Right lung (tissue), 5 donors: ENCODE data around the gene GDF2. TPM values are rescaled to one million over a fixed set of nuclear protein-coding genes. Genes with fewer than 3 reads are reported as not detected.

ENCODE experiments used
- DNase-seq, 2 donors: peaks; one replicate each; pipeline ENCODE4 v3.0.0-alpha.2; 2013
- polyA plus RNA-seq, 5 donors: library from polyadenylated mRNA; unstranded; fragments of 120-200 nt; gene quantifications; one replicate each; pipeline versions ENCODE4 v1.2.1 to v1.2.3, GENCODE V29; 2013; ENCODE audit warnings: inconsistent platforms in 1 of 5, low replicate concordance in 1 of 5; ENCODE audit not compliant: insufficient read length in 5 of 5, insufficient read depth in 1 of 5

Gene GDF2
- polyA plus RNA-seq, 5 donors, result 0.09 to 0.28 (median 0.18) TPM

- DNase-seq, result peak; percentile 52 to 58
These were observed 10.2 kb upstream of the GDF2 start for GRCh38 chr10:47311932-47312662.

DNA sequence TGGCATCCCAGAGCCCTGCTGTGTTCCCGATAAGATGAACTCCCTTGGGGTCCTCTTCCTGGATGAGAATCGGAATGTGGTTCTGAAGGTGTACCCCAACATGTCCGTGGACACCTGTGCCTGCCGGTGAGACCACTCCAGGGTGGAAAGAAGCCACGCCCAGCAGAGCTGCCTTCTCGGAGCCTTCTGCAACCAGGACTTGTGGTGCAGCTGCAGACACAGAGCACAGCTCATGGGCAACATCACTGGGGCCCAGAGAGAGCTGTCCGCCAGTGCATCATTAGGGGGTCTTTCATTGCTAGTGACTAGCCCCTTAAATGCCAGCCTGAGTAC lies 9.6 kb upstream of the GDF2 start:
- no peak for DNase-seq

DNA sequence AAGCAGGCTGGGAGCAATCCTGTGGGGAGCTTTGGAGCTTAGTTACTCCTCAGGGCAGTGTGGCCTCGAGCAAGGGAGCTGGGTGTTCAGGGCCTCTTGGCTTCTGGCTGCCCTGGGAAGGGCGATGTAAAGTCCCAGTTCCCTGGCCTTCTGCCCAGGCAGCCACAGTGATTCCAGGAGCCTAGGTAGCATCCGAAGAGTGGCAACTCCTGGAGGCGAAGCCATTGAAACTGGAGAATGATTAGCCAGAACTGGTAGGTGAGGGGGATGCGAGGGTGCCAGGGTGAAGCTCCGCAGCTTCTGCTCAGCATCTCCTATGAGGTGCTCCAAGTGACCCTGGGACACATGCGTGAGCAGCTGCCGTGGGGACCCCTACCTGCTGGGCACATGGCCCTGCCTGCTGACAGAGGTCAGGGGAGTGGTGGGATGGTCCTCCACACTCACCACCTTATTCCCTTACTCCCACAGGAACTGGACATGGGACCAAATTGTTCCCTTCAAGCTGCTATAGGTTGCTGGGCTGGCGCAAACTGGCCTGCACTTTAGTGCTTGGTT lies 7.8 kb upstream of the GDF2 start:
- no peak for DNase-seq

- no peak for DNase-seq
These were observed 6.8 kb upstream of the GDF2 start for GRCh38 chr10:47315421-47315820.

GRCh38 chr10:47316131-47316530 lies 6.1 kb upstream of the GDF2 start:
- DNase-seq, result no peak

DNA sequence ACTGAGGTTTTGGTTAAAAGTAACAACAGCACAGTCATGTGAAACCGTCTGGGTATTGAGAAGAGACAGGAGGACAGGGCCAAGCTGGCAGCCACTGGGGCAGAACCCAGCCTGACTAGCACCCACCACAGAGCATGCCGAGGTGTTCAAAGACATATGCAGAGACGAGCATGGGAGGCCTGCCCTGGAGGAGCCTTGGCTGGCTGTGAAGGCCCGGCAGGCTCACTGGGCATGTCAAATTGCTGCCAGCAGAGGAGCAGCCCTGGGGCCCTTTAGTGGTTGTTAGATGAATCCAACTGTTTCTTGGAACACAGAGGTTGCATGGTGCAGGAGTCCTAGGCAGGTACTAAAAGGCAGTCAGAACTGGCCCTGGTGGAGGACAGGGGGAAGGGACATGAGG lies 5.0 kb upstream of the GDF2 start:
- no peak for DNase-seq

DNA sequence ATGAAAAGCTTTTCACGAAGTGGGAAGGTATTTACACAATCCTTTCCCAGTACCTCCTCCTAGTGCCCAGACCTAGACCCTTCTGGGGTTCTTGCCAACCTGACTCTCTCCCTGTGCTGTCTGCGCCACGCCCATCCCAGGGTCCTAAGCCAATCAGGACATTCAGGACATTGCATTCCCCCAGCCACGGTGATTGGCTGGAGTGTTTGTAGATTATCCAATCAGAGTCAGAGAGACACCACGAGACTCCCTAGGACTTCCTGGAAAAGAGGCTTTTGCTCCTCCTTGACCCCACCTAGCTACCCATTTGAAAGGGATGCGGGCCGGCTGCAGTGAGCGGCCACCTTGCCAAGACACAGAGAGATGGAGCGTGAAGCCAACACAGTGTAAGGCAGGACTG lies 3.5 kb upstream of the GDF2 start:
- no peak for DNase-seq

DNA sequence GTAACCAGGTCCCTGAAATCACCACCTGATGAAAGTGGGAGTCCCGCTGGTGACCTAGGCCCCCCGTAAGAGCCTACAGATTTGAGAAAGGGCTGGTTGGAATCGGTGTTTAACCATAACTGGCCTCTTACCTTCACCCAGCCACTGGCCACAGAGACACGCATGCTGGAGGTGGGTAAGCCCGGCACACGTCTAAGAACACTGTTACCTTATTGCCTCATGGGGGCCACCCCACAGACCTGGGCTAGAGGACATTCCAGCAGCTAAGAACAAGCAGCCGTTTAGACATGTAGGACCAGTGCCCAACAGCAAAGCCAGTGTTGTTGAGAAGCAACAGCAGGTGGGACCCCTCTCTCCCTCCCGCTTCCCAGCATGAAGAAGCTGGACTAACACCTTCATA lies 2.5 kb upstream of the GDF2 start:
- no peak for DNase-seq

DNA sequence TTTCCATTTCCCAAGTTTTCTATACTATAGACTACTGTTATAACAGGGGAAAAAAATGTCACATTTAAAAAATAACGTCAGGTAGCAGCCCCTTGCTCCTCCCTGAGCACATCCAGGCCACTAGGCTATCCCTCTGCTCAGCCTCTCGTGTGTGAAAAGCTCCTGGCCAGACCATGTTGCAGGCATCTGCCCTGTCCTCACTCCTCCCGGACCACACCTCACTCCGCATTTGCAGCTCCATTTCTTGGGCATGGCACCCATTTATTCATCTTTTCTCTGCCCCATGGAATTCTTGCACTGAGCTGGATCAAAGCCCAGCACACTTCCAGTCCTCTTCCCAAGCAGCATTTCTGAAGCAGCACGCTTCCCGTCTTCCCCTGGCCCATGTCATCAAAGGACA lies 1.4 kb upstream of the GDF2 start:
- no peak for DNase-seq

- no peak for DNase-seq
These were observed 596 bp upstream of the GDF2 start for GRCh38 chr10:47321521-47322195.

DNA sequence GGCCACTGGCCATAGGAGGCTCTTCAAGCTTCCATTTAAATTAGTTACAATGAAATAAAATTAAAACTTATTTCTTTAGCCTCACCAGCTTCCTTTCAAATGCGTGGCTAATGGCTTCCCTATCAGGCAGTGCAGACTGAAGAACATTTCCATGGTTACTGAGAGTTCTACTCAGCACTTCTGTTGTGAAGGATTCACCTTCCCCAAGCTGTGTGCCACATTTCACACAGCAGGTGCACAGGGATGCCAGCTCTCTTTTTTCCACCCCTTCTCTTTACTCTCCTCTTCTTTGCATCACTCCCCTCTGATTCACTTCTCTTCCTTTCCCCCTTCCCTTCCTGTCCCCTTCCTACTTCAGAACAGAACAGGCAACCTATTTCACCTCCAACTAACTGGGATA lies 833 bp downstream of the GDF2 start:
- DNase-seq, result no peak

DNA sequence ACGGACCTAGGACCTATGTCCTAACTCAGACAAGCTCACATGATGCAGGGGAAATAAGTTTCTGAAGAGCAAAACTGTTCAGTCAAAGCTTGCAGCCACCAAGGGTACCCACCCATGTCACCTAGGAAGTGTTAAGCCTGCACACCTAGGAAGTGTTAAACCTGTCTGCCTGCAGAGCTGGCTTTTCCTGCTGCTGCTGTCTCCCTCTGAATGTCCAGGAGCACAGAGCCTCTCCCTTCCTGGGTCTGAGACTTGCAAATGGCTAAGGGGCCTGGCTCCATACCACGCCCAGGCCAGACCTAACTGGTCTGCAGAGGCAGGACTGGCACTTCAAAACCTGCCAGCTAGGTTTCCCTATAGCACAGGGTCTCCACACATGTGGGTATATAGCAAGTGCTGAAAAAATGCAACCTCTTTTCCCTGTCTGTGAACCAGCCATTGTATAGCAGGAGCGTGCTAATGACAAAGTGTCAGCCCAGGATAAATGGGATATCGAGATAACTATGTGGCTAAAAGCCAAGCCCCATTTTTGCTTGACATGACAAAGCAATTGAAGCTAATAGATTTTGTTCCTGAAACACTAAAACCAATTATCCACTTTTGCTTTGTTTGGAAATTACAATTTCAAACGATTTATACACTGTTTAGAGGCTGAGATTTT lies 1.5 kb downstream of the GDF2 start:
- DNase-seq, result no peak

DNA sequence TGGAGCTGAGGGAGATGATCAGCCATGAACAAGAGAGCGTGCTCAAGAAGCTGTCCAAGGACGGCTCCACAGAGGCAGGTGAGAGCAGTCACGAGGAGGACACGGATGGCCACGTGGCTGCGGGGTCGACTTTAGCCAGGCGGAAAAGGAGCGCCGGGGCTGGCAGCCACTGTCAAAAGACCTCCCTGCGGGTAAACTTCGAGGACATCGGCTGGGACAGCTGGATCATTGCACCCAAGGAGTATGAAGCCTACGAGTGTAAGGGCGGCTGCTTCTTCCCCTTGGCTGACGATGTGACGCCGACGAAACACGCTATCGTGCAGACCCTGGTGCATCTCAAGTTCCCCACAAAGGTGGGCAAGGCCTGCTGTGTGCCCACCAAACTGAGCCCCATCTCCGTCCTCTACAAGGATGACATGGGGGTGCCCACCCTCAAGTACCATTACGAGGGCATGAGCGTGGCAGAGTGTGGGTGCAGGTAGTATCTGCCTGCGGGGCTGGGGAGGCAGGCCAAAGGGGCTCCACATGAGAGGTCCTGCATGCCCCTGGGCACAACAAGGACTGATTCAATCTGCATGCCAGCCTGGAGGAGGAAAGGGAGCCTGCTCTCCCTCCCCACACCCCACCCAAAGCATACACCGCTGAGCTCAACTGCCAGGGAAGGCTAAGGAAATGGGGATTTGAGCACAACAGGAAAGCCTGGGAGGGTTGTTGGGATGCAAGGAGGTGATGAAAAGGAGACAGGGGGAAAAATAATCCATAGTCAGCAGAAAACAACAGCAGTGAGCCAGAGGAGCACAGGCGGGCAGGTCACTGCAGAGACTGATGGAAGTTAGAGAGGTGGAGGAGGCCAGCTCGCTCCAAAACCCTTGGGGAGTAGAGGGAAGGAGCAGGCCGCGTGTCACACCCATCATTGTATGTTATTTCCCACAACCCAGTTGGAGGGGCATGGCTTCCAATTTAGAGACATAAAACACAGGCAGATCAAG lies 3.3 kb downstream of the GDF2 start:
- no peak for DNase-seq

DNA sequence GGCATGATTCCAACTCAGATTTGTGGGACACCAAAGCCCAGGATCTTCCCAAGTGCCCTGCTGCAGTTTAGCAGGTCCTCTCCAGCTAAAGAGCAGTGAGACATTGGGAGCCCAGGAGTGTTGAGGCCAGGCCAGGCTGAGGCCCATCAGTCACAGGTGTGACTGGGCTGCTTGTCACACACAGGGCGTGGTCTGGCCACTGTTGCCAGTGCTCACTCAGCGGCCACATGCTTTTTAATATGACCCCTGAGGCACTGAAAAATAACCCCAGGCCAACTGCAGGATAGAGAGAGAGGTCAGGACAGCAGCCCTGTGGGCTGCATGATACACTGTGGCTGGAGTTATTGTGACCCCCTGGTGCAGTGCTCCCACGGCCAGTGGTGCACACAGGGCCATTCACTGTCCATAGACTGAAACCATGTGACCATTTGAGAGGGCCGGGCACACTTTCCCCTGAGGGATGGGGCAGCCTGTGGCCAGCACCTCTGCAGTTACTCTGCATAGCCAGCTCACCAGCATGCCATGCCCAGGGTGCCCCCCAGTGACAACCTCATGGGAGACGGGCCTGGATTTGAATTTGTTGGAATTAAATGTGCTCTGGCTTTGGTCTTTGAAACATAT lies 4.2 kb downstream of the GDF2 start:
- no peak for DNase-seq

- no peak for DNase-seq
These were observed 4.7 kb downstream of the GDF2 start for GRCh38 chr10:47326927-47327330.

GRCh38 chr10:47329855-47330254 lies 7.6 kb downstream of the GDF2 start:
- DNase-seq, result no peak

- DNase-seq, result no peak
These were observed 8.1 kb downstream of the GDF2 start for GRCh38 chr10:47330366-47330765.

DNA sequence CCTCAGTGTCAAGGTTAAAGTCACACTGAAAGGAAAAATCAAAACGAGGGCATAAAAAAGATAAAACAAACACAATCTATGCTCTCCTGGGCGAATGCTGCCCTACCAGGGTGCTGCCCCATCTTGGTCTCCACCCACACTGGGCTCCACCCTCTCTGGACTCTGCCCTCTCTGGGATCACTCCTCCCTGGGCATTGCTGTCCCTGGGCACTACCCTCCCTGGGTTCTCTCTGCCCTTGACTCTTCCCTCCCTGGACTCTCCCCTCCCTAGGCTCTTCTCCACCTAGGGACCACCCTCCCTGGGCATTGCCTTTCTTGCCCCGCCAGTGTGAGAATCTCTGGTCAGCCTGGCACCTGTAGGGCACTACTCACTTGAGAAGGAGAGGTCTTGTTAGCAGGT lies 8.6 kb downstream of the GDF2 start:
- no peak for DNase-seq

DNA sequence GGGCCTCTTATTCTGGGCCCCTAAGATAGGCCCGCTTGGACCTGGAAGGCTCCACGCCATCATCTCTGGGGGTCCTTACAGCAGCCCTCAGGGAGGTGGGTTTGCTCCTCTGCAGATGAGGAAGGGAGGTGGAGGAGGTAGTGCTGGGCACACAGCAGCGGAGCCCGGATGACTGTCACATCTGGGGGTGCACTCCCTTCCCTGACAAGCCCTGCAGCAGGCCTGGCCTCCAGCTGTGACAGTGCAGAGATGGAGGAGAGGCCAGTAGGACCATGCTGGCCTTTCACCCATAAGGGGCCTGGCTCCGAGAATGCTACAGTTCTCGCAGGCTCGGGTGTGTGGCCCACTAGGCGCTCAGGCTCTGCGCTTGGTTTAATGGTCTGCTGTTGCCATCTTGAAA lies 9.2 kb downstream of the GDF2 start:
- no peak for DNase-seq

DNA sequence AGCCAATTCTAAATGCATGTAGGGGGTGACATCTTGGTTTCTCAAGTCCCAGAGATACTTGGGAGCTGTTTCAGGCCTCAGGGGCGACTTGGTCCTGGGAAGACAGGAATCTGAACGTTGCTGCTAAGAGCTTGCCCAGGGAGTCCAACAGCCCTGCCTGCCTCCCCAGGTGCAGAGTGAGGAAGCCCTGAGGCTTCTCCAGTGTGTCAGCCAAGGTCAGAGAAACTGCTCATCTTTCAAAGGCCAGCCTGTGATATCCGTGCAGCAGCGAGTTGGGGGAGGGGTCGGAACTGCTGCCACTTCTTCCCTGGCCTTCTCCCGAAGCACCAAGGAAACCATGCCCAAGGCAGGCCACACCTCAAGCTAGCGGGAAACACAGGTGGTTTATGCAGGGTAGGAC lies 9.7 kb downstream of the GDF2 start:
- DNase-seq, result no peak

GRCh38 chr10:47332371-47332770 lies 10.1 kb downstream of the GDF2 start:
- DNase-seq, result no peak
